Naive thymus-derived CD4-positive, alpha-beta T cell (primary cell): ENCODE results near the gene OSBPL8. TPM values are rescaled to one million over a fixed set of nuclear protein-coding genes. Genes with fewer than 3 reads are reported as not detected.
"Not testable (repeated sequence)": the region's sequence is repeated elsewhere in the genome, so short reads cannot be mapped to it uniquely, and the experiment has no call there.

ENCODE experiments used
- ATAC-seq: fragments of 150-1000 bp; cut with Tn5 transposase; 2 replicates; pipeline ENCODE4 v1.10.0; 2021; ENCODE audit warnings: mild to moderate bottlenecking, moderate library complexity
- CTCF ChIA-PET: fragments of 350-600 bp; sonication (Branson Sonifier 250); formaldehyde crosslinking; loops from one replicate; lab custom pipeline; 2021; ENCODE audit warnings: antibody characterized with exemption; lab: Charles Lee
- POLR2A ChIA-PET: fragments of 350-600 bp; sonication (Branson Sonifier 250); formaldehyde crosslinking; loops from one replicate; lab custom pipeline; 2021; ENCODE audit warnings: antibody characterized with exemption, inconsistent platforms; lab: Charles Lee
- DNase-seq, 9 donors: peaks; one replicate each; pipeline versions ENCODE4 v3.0.0 to v3.0.0-alpha.2; 2020 to 2022; ENCODE audit warnings: mixed read lengths in 1 of 9
- H3K27ac ChIP-seq: one replicate; pipeline ENCODE4 v1.7.0; 2013; ENCODE audit warnings: mild to moderate bottlenecking, low read depth, low read length, moderate library complexity
- H3K27me3 ChIP-seq, 2 donors: one replicate each; pipeline ENCODE4 v1.7.0; 2013; ENCODE audit warnings: low read length in 2 of 2, mild to moderate bottlenecking in 2 of 2, moderate library complexity in 2 of 2; ENCODE audit not compliant: control insufficient read depth in 2 of 2, insufficient read depth in 2 of 2
- H3K36me3 ChIP-seq, 3 experiments: 1 replicate in 2 of 3; 2 replicates in 1 of 3; pipeline ENCODE4 v1.7.0; 2013; ENCODE audit warnings: low read length in 3 of 3, mild to moderate bottlenecking in 3 of 3, moderate library complexity in 1 of 3; ENCODE audit not compliant: insufficient read depth in 3 of 3, control insufficient read depth in 2 of 3
- H3K4me1 ChIP-seq, 2 donors: one replicate each; pipeline ENCODE4 v1.7.0; 2013; ENCODE audit warnings: low read length in 2 of 2, mild to moderate bottlenecking in 2 of 2, moderate library complexity in 1 of 2; ENCODE audit not compliant: control insufficient read depth in 2 of 2, insufficient read depth in 2 of 2
- H3K4me3 ChIP-seq: 2 replicates; pipeline ENCODE4 v1.7.0; 2013; ENCODE audit warnings: mild to moderate bottlenecking, low read length
- H3K9me3 ChIP-seq, 3 experiments: 1 replicate in 2 of 3; 2 replicates in 1 of 3; pipeline ENCODE4 v1.7.0; 2013; ENCODE audit warnings: low read length in 3 of 3; ENCODE audit not compliant: control insufficient read depth in 2 of 3
- H3K27ac Mint-ChIP-seq, 9 donors: one replicate each; pipeline ENCODE4 v1.8.0; 2020 to 2022; ENCODE audit warnings: mixed read lengths in 9 of 9, mild to moderate bottlenecking in 8 of 9, moderate library complexity in 5 of 9, inconsistent platforms in 2 of 9
- H3K27me3 Mint-ChIP-seq, 5 donors: one replicate each; pipeline ENCODE4 v1.8.0; 2021 to 2022; ENCODE audit warnings: mixed read lengths in 5 of 5, mild to moderate bottlenecking in 1 of 5
- H3K36me3 Mint-ChIP-seq, 5 donors: one replicate each; pipeline ENCODE4 v1.8.0; 2020 to 2022; ENCODE audit warnings: mixed read lengths in 5 of 5, mild to moderate bottlenecking in 3 of 5, inconsistent platforms in 1 of 5
- H3K4me1 Mint-ChIP-seq, 7 donors: one replicate each; pipeline ENCODE4 v1.8.0; 2020 to 2022; ENCODE audit warnings: mixed read lengths in 7 of 7, mild to moderate bottlenecking in 3 of 7, inconsistent platforms in 1 of 7
- H3K4me3 Mint-ChIP-seq, 10 donors: one replicate each; pipeline ENCODE4 v1.8.0; 2020 to 2022; ENCODE audit warnings: mild to moderate bottlenecking in 10 of 10, mixed read lengths in 10 of 10, moderate library complexity in 6 of 10, inconsistent platforms in 2 of 10
- H3K9me3 Mint-ChIP-seq, 11 donors: one replicate each; pipeline ENCODE4 v1.8.0; 2020 to 2022; ENCODE audit warnings: mixed read lengths in 11 of 11, mild to moderate bottlenecking in 4 of 11, inconsistent platforms in 1 of 11, moderate library complexity in 1 of 11
- intact Hi-C, 2 donors: fragments of 100-400 bp; cut with micrococcal nuclease; formaldehyde crosslinking; loops; one replicate each; pipeline ENCODE4 v1.15.1; 2023
- polyA plus RNA-seq, 2 donors: library from polyadenylated mRNA; unstranded; fragments of 300-500 nt; fragmentation: Illumina TruSeq; gene quantifications; one replicate each; pipeline ENCODE4 v1.2.3, GENCODE V29; 2021
- total RNA-seq, 6 experiments: library from RNA in 5 of 6; stranded (reverse) in 5 of 6; gene quantifications; 1 replicate in 5 of 6; 2 replicates in 1 of 6; pipeline ENCODE4 v1.2.3 and lab custom pipeline; 2021 to 2026

Gene OSBPL8
- total and polyA plus RNA-seq, 7 experiments from 2014 or later: 113 to 157 (median 122) TPM

- H3K27ac Mint-ChIP-seq: peak overlapping the region in 2 of 9 donors; percentile 26 to 48
- H3K4me3 ChIP-seq: no peak overlapping the region
- H3K27ac ChIP-seq: no peak overlapping the region
- DNase-seq (no peak), ATAC-seq (no peak)
- ChIA-PET CTCF (no interaction called here), POLR2A (interaction anchor here (0.9 kb wide), 1 partner anchor 190 kb away, joined by 4 read pairs; no protein-coding TSS in a partner anchor)
- H3K36me3 Mint-ChIP-seq: peaks cover 21 to 87% (median 86%) of the 10 kb centered on the region in 5 donors
- H3K36me3 ChIP-seq: peaks cover 13 to 76% (median 15%) of the 10 kb centered on the region in 3 experiments
- peaks cover 0 to 35% (median 7%) of the 10 kb centered on the region in 11 donors for H3K9me3 Mint-ChIP-seq
- H3K4me1 ChIP-seq: no peaks in the 10 kb centered on the region
- no peaks in the 10 kb centered on the region for H3K27me3 Mint-ChIP-seq
- H3K9me3 ChIP-seq: no peaks in the 10 kb centered on the region
- H3K27me3 ChIP-seq: no peaks in the 10 kb centered on the region
- intact Hi-C loops: no loop called here
- no peak overlapping the region for H3K4me3 Mint-ChIP-seq
- H3K4me1 Mint-ChIP-seq: no peaks in the 10 kb centered on the region
Measured at GRCh38 chr12:76368230-76368629, 191.3 kb downstream of the OSBPL8 start.

DNA sequence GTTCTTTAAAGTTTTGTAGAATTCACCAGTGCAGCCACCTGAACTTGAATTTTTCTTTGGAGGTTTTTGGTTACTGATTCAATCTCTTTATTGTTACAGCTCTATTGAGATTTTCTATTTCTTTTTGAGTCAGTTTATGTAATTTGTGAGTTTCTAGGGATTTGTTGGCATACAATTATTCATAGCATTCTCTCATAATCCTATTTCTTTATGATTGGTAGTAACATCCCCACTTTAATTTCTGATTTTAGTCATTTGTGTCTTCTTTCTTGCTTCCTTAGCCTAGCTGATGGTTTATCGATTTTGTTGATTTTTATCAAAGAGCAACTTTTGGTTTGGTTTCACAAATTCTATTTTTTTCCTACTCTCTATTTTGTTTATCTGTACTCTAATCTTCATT is 193.4 kb downstream of the OSBPL8 start:
- H3K27me3 Mint-ChIP-seq: no peaks in the 10 kb centered on the region
- no peaks in the 10 kb centered on the region for H3K4me1 ChIP-seq
- H3K27ac ChIP-seq: no peak overlapping the region
- H3K9me3 Mint-ChIP-seq: peaks cover 0 to 35% (median 7%) of the 10 kb centered on the region in 11 donors
- no peak overlapping the region for H3K4me3 Mint-ChIP-seq
- ChIA-PET POLR2A (no interaction called here), CTCF (no interaction called here)
- H3K36me3 ChIP-seq: peaks cover 10 to 62% (median 15%) of the 10 kb centered on the region in 3 experiments
- H3K27ac Mint-ChIP-seq: peak overlapping the region in 2 of 9 donors; percentile 2 to 51
- ATAC-seq: no peak
- no peak overlapping the region for H3K4me3 ChIP-seq
- no peaks in the 10 kb centered on the region for H3K27me3 ChIP-seq
- intact Hi-C loops: no loop called here
- H3K9me3 ChIP-seq: no peaks in the 10 kb centered on the region
- peaks cover 21 to 89% (median 77%) of the 10 kb centered on the region in 5 donors for H3K36me3 Mint-ChIP-seq
- H3K4me1 Mint-ChIP-seq: no peaks in the 10 kb centered on the region
- DNase-seq: no peak

DNA sequence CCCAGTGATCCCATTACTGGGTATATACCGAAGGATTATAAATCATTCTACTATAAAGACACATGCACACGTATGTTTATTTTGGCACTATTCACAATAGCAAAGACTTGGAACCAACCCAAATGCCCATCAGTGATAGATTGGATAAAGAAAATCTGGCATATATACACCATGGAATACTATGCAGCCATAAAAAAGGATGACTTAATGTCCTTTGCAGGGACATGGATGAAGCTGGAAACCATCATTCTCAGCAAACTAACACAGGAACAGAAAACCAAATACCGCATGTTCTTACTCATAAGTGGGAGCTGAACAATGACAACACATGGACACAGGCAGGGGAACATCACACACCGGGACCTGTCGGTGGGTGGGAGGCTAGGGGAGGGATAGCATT is 195.4 kb downstream of the OSBPL8 start:
- H3K9me3 Mint-ChIP-seq: peaks cover 0 to 35% (median 7%) of the 10 kb centered on the region in 11 donors
- CTCF ChIA-PET: not testable (repeated sequence)

DNA sequence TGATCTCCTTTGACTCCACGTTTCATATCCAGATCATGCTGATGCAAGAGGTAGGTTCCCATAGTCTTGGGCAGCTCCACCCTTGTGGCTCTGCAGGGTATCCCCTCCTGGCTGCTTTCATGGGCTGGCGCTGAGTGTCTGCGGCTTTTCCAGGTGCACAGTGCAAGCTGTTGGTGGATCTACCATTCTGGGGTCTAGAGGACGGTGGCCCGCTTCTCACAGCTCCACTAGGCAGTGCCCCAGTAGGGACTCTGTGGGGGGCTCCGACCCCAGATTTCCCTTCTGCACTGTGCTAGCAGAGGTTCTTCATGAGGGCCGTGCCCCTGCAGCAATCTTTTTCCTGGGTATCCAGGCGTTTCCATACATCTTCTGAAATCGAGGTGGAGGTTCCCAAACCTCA is 199.3 kb downstream of the OSBPL8 start:
- Histone ChIP-seq H3K4me3 (no peak overlapping the region), H3K9me3 (no peaks in the 10 kb centered on the region), H3K27ac (no peak overlapping the region), H3K4me1 (no peaks in the 10 kb centered on the region), H3K36me3 (peaks cover 0 to 45% (median 5%) of the 10 kb centered on the region in 3 experiments), H3K27me3 (no peaks in the 10 kb centered on the region)
- ATAC-seq (no peak), DNase-seq (no peak)
- no peaks in the 10 kb centered on the region for H3K4me1 Mint-ChIP-seq
- no peaks in the 10 kb centered on the region for H3K27me3 Mint-ChIP-seq
- intact Hi-C loops: no loop called here
- H3K4me3 Mint-ChIP-seq: no peak overlapping the region
- H3K27ac Mint-ChIP-seq: no peak overlapping the region
- ChIA-PET CTCF (no interaction called here), POLR2A (no interaction called here)
- H3K9me3 Mint-ChIP-seq: peaks cover 0 to 6% (median 1%) of the 10 kb centered on the region in 11 donors
- H3K36me3 Mint-ChIP-seq: peaks cover 4 to 69% (median 43%) of the 10 kb centered on the region in 5 donors

More for the DNA sequence above, 195.4 kb downstream of the OSBPL8 start:
- POLR2A ChIA-PET, H3K27me3 ChIP-seq, H3K27ac Mint-ChIP-seq, H3K27ac ChIP-seq, intact Hi-C loops, DNase-seq, H3K27me3 Mint-ChIP-seq, H3K4me1 Mint-ChIP-seq, H3K4me1 ChIP-seq, H3K9me3 ChIP-seq, ATAC-seq, H3K4me3 ChIP-seq, H3K4me3 Mint-ChIP-seq: not testable (repeated sequence)
- peaks cover 6 to 50% (median 15%) of the 10 kb centered on the region in 3 experiments for H3K36me3 ChIP-seq
- peaks cover 21 to 76% (median 70%) of the 10 kb centered on the region in 5 donors for H3K36me3 Mint-ChIP-seq

- Histone ChIP-seq H3K4me3 (no peak overlapping the region), H3K36me3 (peaks cover 0 to 39% (median 5%) of the 10 kb centered on the region in 3 experiments), H3K9me3 (no peaks in the 10 kb centered on the region), H3K4me1 (no peaks in the 10 kb centered on the region), H3K27me3 (no peaks in the 10 kb centered on the region), H3K27ac (no peak overlapping the region)
- intact Hi-C loops: no loop called here
- DNase-seq: no peak
- no peak overlapping the region for H3K4me3 Mint-ChIP-seq
- peaks cover 3 to 39% (median 19%) of the 10 kb centered on the region in 5 donors for H3K36me3 Mint-ChIP-seq
- ChIA-PET CTCF (no interaction called here), POLR2A (no interaction called here)
- no peak for ATAC-seq
- H3K4me1 Mint-ChIP-seq: no peaks in the 10 kb centered on the region
- H3K27ac Mint-ChIP-seq: no peak overlapping the region
- no peaks in the 10 kb centered on the region for H3K9me3 Mint-ChIP-seq
- no peaks in the 10 kb centered on the region for H3K27me3 Mint-ChIP-seq
Measured at GRCh38 chr12:76356071-76356470, 203.5 kb downstream of the OSBPL8 start.

GRCh38 chr12:76348079-76348901 is 211.3 kb downstream of the OSBPL8 start, which contains the start of gene BBS10:
Gene BBS10, minus strand, starts transcription at chr12:76348415. Its CDS starts 57 bp downstream, at chr12:76348358.
- peak within 1 kb of the TSS; percentile 88 for H3K4me3 ChIP-seq
- Mint-ChIP-seq H3K4me3 (peak within 1 kb of the TSS; percentile 89 to 98 (median 96)), H3K9me3 (peaks cover 0 to 2% (median 0%) of the 10 kb centered on the region in 11 donors), H3K36me3 (peaks cover 0 to 5% (median 0%) of the 10 kb centered on the region in 5 donors), H3K27me3 (no peaks in the 10 kb centered on the region), H3K4me1 (peaks cover 15 to 48% (median 30%) of the 10 kb centered on the region in 7 donors), H3K27ac (peak within 1 kb of the TSS; percentile 85 to 95 (median 93))
- no peaks in the 10 kb centered on the region for H3K27me3 ChIP-seq
- ATAC-seq (peak; percentile 97), DNase-seq (peak; percentile 64 to 86 (median 84))
- intact Hi-C loops: loop anchor here (1.0 to 10.0 kb wide), 15 partner anchors 109 to 1811 kb away; partner anchors contain the start of genes GLIPR1L2 (in 2 of the 2), KRR1 (in 2 of the 2), NAP1L1 (in 2 of the 2) and OSBPL8 (in 2 of the 2)
- H3K9me3 ChIP-seq: no peaks in the 10 kb centered on the region
- POLR2A ChIA-PET: interaction anchor here (0.6 to 1.8 kb wide), 5 partner anchors 60 to 837 kb away, joined by 3 to 9 read pairs (median 4); partner anchors contain the start of gene KRR1
- CTCF ChIA-PET: interaction anchor here (0.9 kb wide), 1 partner anchor 93 kb away, joined by 3 read pairs; no protein-coding TSS in a partner anchor
- no peaks in the 10 kb centered on the region for H3K36me3 ChIP-seq
- H3K4me1 ChIP-seq: peaks cover 16 to 20% of the 10 kb centered on the region in 2 donors
- H3K27ac ChIP-seq: peak within 1 kb of the TSS; percentile 79
